VCaP (cell line): Measurements from ENCODE around the gene REM2.
A peak's percentile ranks its signal among the peaks of the same experiment; 100 is the strongest.

Source experiments
- H3K27ac ChIP-seq: fragments of 450-650 bp; 2 replicates; pipeline ENCODE4 v1.5.1; 2017
- CTCF ChIP-seq: fragments of 450-650 bp; conservative IDR thresholded peaks from 2 replicates; pipeline ENCODE4 v1.5.1; 2017; ENCODE audit warnings: mild to moderate bottlenecking, moderate library complexity

REM2 gene

GRCh38 chr14:22922294-22922693 is 39.3 kb downstream of the REM2 start:
- no peak for TF ChIP-seq CTCF

GRCh38 chr14:22923746-22924145 is 40.7 kb downstream of the REM2 start:
- no peak for TF ChIP-seq CTCF
- H3K27ac ChIP-seq: no peak overlapping the region

More at GRCh38 chr14:22922294-22922693, 39.3 kb downstream of the REM2 start:
- no peak overlapping the region for H3K27ac ChIP-seq

DNA sequence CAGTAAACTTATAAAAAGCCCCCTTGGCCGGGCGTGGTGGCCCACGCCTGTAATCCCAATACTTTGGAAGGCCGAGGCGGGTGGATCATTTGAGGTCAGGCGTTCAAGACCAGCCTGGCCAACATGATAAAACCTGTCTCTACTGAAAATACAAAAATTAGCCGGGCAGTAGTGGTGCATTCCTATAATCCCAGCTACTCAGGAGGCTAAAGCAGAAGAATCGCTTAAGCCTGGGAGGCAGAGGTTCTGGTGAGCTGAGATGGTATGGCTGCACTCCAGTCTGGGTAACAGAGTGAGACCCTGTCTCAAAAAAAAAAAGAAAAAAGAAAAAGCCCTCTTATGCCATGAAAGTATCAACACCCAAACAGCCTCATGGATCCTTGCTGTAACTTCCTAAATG is 42.5 kb downstream of the REM2 start:
- H3K27ac ChIP-seq: no peak overlapping the region
- TF ChIP-seq CTCF: no peak

DNA sequence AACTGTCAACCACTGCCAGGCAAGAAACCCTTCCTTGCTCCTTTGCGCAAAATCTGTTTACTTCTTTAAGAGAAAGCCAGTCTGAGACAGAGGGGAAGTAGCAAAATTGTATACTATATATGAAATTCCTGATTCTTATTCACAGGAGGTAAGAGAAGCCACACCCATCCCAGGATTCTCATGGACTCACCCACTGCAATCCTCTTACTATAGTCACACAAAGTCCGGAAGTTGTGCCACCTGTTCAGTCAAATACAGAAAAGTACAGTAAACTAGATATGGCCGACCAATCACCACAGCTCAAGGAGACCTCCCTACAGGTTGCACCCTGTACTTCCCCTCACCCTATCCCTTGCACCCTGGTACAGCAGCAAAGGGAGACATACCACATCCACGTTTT is 43.3 kb downstream of the REM2 start:
- no peak overlapping the region for H3K27ac ChIP-seq
- no peak for TF ChIP-seq CTCF

GRCh38 chr14:22928237-22929103 is 45.4 kb downstream of the REM2 start:
- H3K27ac ChIP-seq: peak overlapping the region; percentile 82
- no peak for TF ChIP-seq CTCF

- TF ChIP-seq CTCF: no peak
- peak within 1 kb of the TSS; percentile 82 for H3K27ac ChIP-seq
These were observed 46.3 kb downstream of the REM2 start, which contains the start of gene PRMT5 for GRCh38 chr14:22929104-22929960. Gene PRMT5 (minus strand): TSS chr14:22929376. CDS start chr14:22929361, 15 bp downstream.

DNA sequence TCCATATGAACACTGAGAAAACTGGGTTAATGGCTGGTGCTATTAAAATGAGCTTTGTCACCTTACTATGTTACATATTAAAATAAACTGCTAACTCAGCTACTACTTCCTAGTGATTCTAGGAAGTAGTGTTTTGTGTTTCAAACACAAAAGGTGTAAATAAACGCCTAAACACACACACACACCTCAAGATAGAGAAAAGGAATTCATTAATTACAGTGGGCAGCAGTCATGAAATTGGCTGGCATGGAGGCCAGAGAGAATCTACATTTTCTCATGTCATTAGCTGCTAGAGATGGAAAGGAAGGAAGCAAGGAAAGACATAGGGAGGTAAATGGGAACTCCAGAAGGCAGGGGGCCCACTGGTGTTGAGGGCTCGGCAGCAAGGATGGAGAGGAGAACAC is 46.9 kb downstream of the REM2 start:
- H3K27ac ChIP-seq: peak overlapping the region; percentile 82
- TF ChIP-seq CTCF: no peak
